ENCODE data around the gene RNU4-1.
A peak's percentile ranks its signal among the peaks of the same experiment; 100 is the strongest.

The RNU4-1 gene

GRCh38 chr12:120301962-120302815, 9.2 kb upstream of the RNU4-1 start, which contains the start of gene SIRT4 (continued):
- TF ChIP-seq ZNF202 (tag by site-specific recombination; IDR thresholded peaks at IDR 0.05; ENCODE audit: borderline replicate concordance), result no peak
- TF ChIP-seq ZNF658 (tag by site-specific recombination; IDR thresholded peaks at IDR 0.05), result no peak
- TF ChIP-seq OVOL3 (tag by site-specific recombination; IDR thresholded peaks at IDR 0.05), result no peak
- no peak for TF ChIP-seq GLI4 (tag by site-specific recombination; IDR thresholded peaks at IDR 0.05)
- no peak for TF ChIP-seq ZNF530 (tag by site-specific recombination; IDR thresholded peaks at IDR 0.05; ENCODE audit: low read depth)
- no peak for TF ChIP-seq ZNF133 (tag by site-specific recombination; IDR thresholded peaks at IDR 0.05)
- TF ChIP-seq ZNF138 (tag by site-specific recombination; IDR thresholded peaks at IDR 0.05; ENCODE audit: borderline replicate concordance), result no peak
- TF ChIP-seq ZSCAN30 (tag by site-specific recombination; IDR thresholded peaks at IDR 0.05), result no peak; the same call in 1 of the 2 replicates
- TF ChIP-seq ZNF777 (tag by site-specific recombination; IDR thresholded peaks at IDR 0.05; ENCODE audit: borderline replicate concordance), result no peak
- TF ChIP-seq ZNF596 (tag by site-specific recombination; IDR thresholded peaks at IDR 0.05), result no peak
- TF ChIP-seq ZNF184 (tag by site-specific recombination; IDR thresholded peaks at IDR 0.05), result no peak
- TF ChIP-seq ZSCAN18 (tag by site-specific recombination; IDR thresholded peaks at IDR 0.05), result no peak; the same call in 1 of the 2 replicates
- TF ChIP-seq ZNF362 (tag by site-specific recombination; IDR thresholded peaks at IDR 0.05), result peak; percentile 97
- peak; percentile 100 for TF ChIP-seq ZNF18 (tag by site-specific recombination; IDR thresholded peaks at IDR 0.05)
- no peak for TF ChIP-seq HOXC10 (CRISPR knock-in tag; IDR thresholded peaks at IDR 0.05)
- no peak for TF ChIP-seq ZNF221 (tag by site-specific recombination; IDR thresholded peaks at IDR 0.05; ENCODE audit: borderline replicate concordance)
- TF ChIP-seq ZNF707 (tag by site-specific recombination; IDR thresholded peaks at IDR 0.05), result no peak
- TF ChIP-seq BCL6B (tag by site-specific recombination; IDR thresholded peaks at IDR 0.05), result no peak
- TF ChIP-seq TSHZ1 (tag by site-specific recombination; IDR thresholded peaks at IDR 0.05; ENCODE audit: borderline replicate concordance), result no peak
- peak; percentile 49; the same call in 1 of the 2 replicates for TF ChIP-seq ZNF24 (tag by site-specific recombination; IDR thresholded peaks at IDR 0.05)
- no peak for TF ChIP-seq ZNF548 (tag by site-specific recombination; IDR thresholded peaks at IDR 0.05)
- peak; percentile 78 for TF ChIP-seq ZNF629 (tag by site-specific recombination; IDR thresholded peaks at IDR 0.05)
- peak; percentile 34; the same call in 1 of the 2 replicates for TF ChIP-seq KLF1 (tag by site-specific recombination; IDR thresholded peaks at IDR 0.05)
- no peak for TF ChIP-seq ZNF510 (tag by site-specific recombination; IDR thresholded peaks at IDR 0.05; ENCODE audit: insufficient replicate concordance)
- TF ChIP-seq ZNF776 (tag by site-specific recombination; IDR thresholded peaks at IDR 0.05; ENCODE audit: borderline replicate concordance), result no peak
- no peak for TF ChIP-seq HIC1 (tag by site-specific recombination; IDR thresholded peaks at IDR 0.05)
